Endothelial cell of umbilical vein (primary cell): Measurements from ENCODE around the gene PCP2. TPM values are rescaled to one million over a fixed set of nuclear protein-coding genes. Genes with fewer than 3 reads are reported as not detected.

Source experiments
- BruUV-seq: library from RNA; stranded (reverse); fragments of 400-500 nt; replicated peaks from 2 replicates; lab custom pipeline; 2021; lab: Mats Ljungman, UMichigan
- CTCF ChIA-PET: fragments of 300-600, 350-600 bp; sonication (Branson Sonifier 250); formaldehyde crosslinking; loops from one replicate; lab custom pipeline; 2021; ENCODE audit warnings: antibody characterized with exemption, inconsistent platforms; lab: Charles Lee
- POLR2A ChIA-PET: fragments of 300-600, 350-600 bp; sonication (Branson Sonifier 250); formaldehyde crosslinking; loops from one replicate; lab custom pipeline; 2021; ENCODE audit warnings: antibody characterized with exemption, inconsistent platforms; lab: Charles Lee
- DNase-seq: peaks from one replicate; pipeline ENCODE4 v3.0.0-alpha.2; 2011; ENCODE audit warnings: low read depth, low spot score
- FAIRE-seq: peaks from 2 replicates; lab custom pipeline; 2011; peaks lifted over from hg19 to GRCh38; lab: Jason Lieb, UNC
- H2AFZ ChIP-seq: 2 replicates; pipeline ENCODE4 v1.6.0; 2012; ENCODE audit warnings: low read depth, low read length, control low read depth, inconsistent platforms
- H3K27ac ChIP-seq: 2 replicates; pipeline ENCODE4 v1.5.1; 2011; ENCODE audit warnings: low read depth, mild to moderate bottlenecking, control low read depth, low read length, moderate library complexity; ENCODE audit not compliant: insufficient read depth
- H3K27me3 ChIP-seq, 2 experiments: 2 replicates each; pipeline versions ENCODE4 v1.6.0 to v1.6.1; 2011; ENCODE audit warnings: low read length in 2 of 2, mixed read lengths in 1 of 2; ENCODE audit not compliant: control insufficient read depth in 2 of 2, insufficient read depth in 2 of 2
- H3K36me3 ChIP-seq, 2 experiments: 2 replicates in 1 of 2; 3 replicates in 1 of 2; pipeline ENCODE4 v1.5.1; 2011; ENCODE audit warnings: low read length in 2 of 2, mild to moderate bottlenecking in 1 of 2, moderate library complexity in 1 of 2; ENCODE audit not compliant: control insufficient read depth in 2 of 2, insufficient read depth in 2 of 2; ENCODE audit errors: extremely low read depth in 1 of 2
- H3K4me1 ChIP-seq: 3 replicates; pipeline ENCODE4 v1.5.1; 2011; ENCODE audit warnings: mild to moderate bottlenecking, low read length; ENCODE audit not compliant: control insufficient read depth, insufficient read depth; ENCODE audit errors: extremely low read depth
- H3K4me2 ChIP-seq: 2 replicates; pipeline ENCODE4 v1.6.1; 2011; ENCODE audit warnings: low read length, control low read depth, mixed read lengths; ENCODE audit not compliant: insufficient read depth
- H3K4me3 ChIP-seq, 3 experiments: fragments of 200-600 bp in 1 of 3; sonication (generic), shearing (Covaris generic) in 1 of 3; replicated peaks in 1 of 3; 2 replicates each; pipeline ENCODE4 v1.5.1; 2011 to 2016; ENCODE audit warnings: control low read depth in 3 of 3, low read length in 3 of 3, mild to moderate bottlenecking in 2 of 3, inconsistent platforms in 1 of 3, low read depth in 1 of 3, moderate library complexity in 1 of 3; ENCODE audit not compliant: insufficient read depth in 1 of 3
- H3K79me2 ChIP-seq: 2 replicates; pipeline ENCODE4 v1.6.0; 2012; ENCODE audit warnings: low read length, inconsistent platforms; ENCODE audit not compliant: control insufficient read depth, insufficient read depth
- H3K9ac ChIP-seq: replicated peaks from 2 replicates; pipeline ENCODE3; 2011; ENCODE audit warnings: low read length, control low read depth; ENCODE audit not compliant: insufficient read depth; ENCODE audit errors: extremely low read depth
- H3K9me1 ChIP-seq: replicated peaks from 3 replicates; pipeline ENCODE4 v1.6.0; 2011; ENCODE audit warnings: mild to moderate bottlenecking, low read length; ENCODE audit not compliant: control insufficient read depth, insufficient read depth; ENCODE audit errors: extremely low read depth
- H3K9me3 ChIP-seq: replicated peaks from 2 replicates; pipeline ENCODE4 v1.5.1; 2012; ENCODE audit warnings: low read length, inconsistent platforms; ENCODE audit not compliant: control insufficient read depth, insufficient read depth
- H4K20me1 ChIP-seq: replicated peaks from 2 replicates; pipeline ENCODE3; 2011; ENCODE audit warnings: mild to moderate bottlenecking, low read length; ENCODE audit not compliant: control insufficient read depth, insufficient read depth; ENCODE audit errors: extremely low read depth
- EZH2 ChIP-seq: IDR thresholded peaks from 2 replicates; pipeline ENCODE4 v1.6.1; 2012; ENCODE audit warnings: borderline replicate concordance, low read depth, mild to moderate bottlenecking, moderate library complexity, low read length, inconsistent platforms; ENCODE audit not compliant: severe bottlenecking
- POLR2A ChIP-seq: IDR thresholded peaks from 2 replicates; pipeline ENCODE4 v1.6.1; 2012; ENCODE audit warnings: low read depth, mild to moderate bottlenecking, control low read depth, low read length
- POLR2AphosphoS5 ChIP-seq: IDR thresholded peaks from 2 replicates; pipeline ENCODE4 v1.6.1; 2012; ENCODE audit warnings: low read depth, mild to moderate bottlenecking, control low read depth, low read length, moderate library complexity; ENCODE audit not compliant: insufficient read depth
- dilution Hi-C: fragments of 300-500 bp; cut with MboI; formaldehyde crosslinking; loops from one replicate; pipeline ENCODE4 v1.15.0; 2019; ENCODE audit warnings: low sequenced_read_pairs; ENCODE audit not compliant: extremely low pct_ligation_motif_present
- intact Hi-C: fragments of 100-400 bp; cut with micrococcal nuclease; formaldehyde crosslinking; loops from one replicate; pipeline ENCODE4 v1.10.0; 2022
- polyA plus RNA-seq, 4 experiments: library from polyadenylated mRNA; depleted of rRNA in 3 of 4; stranded (reverse) in 3 of 4; unstranded in 1 of 4; fragments of >200 nt; gene quantifications; 2 replicates each; pipeline versions ENCODE4 v1.2.1 to v1.2.3, GENCODE V29; 2011 to 2012; ENCODE audit warnings: missing spikeins in 1 of 4
- total RNA-seq: library from RNA; stranded (reverse); gene quantifications from 2 replicates; pipeline ENCODE4 v1.2.3, GENCODE V29; 2021
- TF ChIP-seq, protein P1 (sequence below), 2 donors: IDR thresholded peaks; 1 replicate in 1 of 2; 2 replicates in 1 of 2; pipeline ENCODE4 v1.5.1; 2011; ENCODE audit warnings: low read length in 2 of 2, mild to moderate bottlenecking in 2 of 2, moderate library complexity in 2 of 2, control low read depth in 1 of 2, inconsistent platforms in 1 of 2, low read depth in 1 of 2; ENCODE audit not compliant: insufficient read depth in 1 of 2; ENCODE audit errors: extremely low read depth in 1 of 2

Gene PCP2
- total and polyA plus RNA-seq, 2 donors (not counting 3 experiments of a cell fraction or from before 2014, with no cell fraction given): not detected

DNA sequence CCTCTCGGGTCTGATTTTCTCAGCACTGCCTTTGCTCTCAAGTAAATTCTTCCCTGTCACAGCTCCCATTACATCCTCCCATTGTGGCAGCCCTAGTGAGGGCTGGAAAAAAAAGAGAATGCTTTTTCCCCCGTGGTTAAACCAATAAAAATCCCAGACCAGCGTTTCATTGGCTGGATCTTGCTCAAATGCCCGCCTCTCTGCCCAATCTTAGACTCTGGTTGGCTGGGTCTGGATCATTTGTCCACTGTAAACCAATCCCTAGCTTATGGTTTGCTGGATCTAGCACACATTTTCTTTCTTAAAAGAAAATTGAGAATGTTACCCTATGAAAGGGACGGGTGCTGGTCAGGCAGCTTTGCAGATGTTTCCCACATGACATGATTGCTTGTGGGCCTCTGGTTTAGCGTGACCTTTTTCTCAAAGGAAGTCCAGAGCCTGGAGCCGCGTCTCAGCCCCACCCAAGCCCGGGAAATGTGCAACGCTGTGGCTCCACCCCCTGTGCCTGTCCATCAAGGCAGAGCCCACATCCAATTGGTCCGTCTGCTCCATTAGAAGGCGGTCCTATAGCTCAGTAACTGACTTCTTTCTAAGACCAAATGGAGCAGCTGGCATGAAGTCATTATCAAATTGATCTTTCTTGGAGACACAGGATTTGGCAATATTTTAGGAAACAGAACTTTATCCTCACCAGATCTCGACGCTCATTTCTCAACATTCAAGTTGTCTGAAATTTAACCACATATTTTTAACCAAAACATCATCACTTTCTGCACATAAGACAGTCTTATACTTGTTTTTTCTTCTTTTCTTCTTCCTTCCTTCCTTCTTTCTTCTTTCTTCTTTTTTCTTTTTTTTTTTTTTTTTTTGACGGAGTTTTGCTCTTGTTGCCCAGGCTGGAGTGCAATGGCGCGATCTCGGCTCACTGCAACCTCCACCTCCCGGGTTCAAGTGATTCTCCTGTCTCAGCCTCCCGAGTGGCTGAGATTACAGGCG lies 40.8 kb upstream of the PCP2 start:
- dilution Hi-C loops (no loop called here), intact Hi-C loops (no loop called here)
- POLR2A ChIA-PET: no interaction called here
- CTCF ChIA-PET: interaction anchor here (1.0 to 3.2 kb wide), 2 partner anchors 22 to 106 kb away, joined by 4 to 24 read pairs; no protein-coding TSS in a partner anchor
- no TSS peak for BruUV-seq
- H3K27ac ChIP-seq: no peak overlapping the region
- peaks cover 8 to 12% of the 10 kb centered on the region in 2 experiments for H3K27me3 ChIP-seq
- H3K79me2 ChIP-seq: no peaks in the 10 kb centered on the region
- H3K9me3 ChIP-seq: no peaks in the 10 kb centered on the region
- peak; percentile 21 for FAIRE-seq
- peak overlapping the region; percentile 64 for H2AFZ ChIP-seq
- DNase-seq: peak; percentile 60
- no peaks in the 10 kb centered on the region for H3K4me1 ChIP-seq
- no peaks in the 10 kb centered on the region for H3K9me1 ChIP-seq
- H3K4me2 ChIP-seq: no peak overlapping the region
- no peaks in the 10 kb centered on the region for H3K36me3 ChIP-seq
- H4K20me1 ChIP-seq: no peaks in the 10 kb centered on the region
- H3K9ac ChIP-seq: no peak overlapping the region
- no peak overlapping the region for H3K4me3 ChIP-seq
- no peak for TF ChIP-seq EZH2
- no peak for TF ChIP-seq POLR2AphosphoS5
- TF ChIP-seq, protein P1, sequence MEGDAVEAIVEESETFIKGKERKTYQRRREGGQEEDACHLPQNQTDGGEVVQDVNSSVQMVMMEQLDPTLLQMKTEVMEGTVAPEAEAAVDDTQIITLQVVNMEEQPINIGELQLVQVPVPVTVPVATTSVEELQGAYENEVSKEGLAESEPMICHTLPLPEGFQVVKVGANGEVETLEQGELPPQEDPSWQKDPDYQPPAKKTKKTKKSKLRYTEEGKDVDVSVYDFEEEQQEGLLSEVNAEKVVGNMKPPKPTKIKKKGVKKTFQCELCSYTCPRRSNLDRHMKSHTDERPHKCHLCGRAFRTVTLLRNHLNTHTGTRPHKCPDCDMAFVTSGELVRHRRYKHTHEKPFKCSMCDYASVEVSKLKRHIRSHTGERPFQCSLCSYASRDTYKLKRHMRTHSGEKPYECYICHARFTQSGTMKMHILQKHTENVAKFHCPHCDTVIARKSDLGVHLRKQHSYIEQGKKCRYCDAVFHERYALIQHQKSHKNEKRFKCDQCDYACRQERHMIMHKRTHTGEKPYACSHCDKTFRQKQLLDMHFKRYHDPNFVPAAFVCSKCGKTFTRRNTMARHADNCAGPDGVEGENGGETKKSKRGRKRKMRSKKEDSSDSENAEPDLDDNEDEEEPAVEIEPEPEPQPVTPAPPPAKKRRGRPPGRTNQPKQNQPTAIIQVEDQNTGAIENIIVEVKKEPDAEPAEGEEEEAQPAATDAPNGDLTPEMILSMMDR (IDR thresholded peaks at IDR 0.05; ENCODE audit: extremely low read depth in 1 of 2, insufficient read depth in 1 of 2, low read depth in 1 of 2, low read length in 2 of 2): no peak
- no peak for TF ChIP-seq POLR2A
